GM21825 (cell line): Measurements from ENCODE around the gene UBE4A.
"Not testable (repeated sequence)": the region's sequence is repeated elsewhere in the genome, so short reads cannot be mapped to it uniquely, and the experiment has no call there.

ENCODE experiments used
- ATAC-seq: cut with Tn5 transposase; IDR thresholded peaks from one replicate; pipeline ENCODE4 v1.9.1; 2021; ENCODE audit warnings: mild to moderate bottlenecking, moderate library complexity; ENCODE audit not compliant: unreplicated experiment

The UBE4A gene

GRCh38 chr11:118398791-118399559 lies 39.6 kb downstream of the UBE4A start:
- no peak for ATAC-seq

DNA sequence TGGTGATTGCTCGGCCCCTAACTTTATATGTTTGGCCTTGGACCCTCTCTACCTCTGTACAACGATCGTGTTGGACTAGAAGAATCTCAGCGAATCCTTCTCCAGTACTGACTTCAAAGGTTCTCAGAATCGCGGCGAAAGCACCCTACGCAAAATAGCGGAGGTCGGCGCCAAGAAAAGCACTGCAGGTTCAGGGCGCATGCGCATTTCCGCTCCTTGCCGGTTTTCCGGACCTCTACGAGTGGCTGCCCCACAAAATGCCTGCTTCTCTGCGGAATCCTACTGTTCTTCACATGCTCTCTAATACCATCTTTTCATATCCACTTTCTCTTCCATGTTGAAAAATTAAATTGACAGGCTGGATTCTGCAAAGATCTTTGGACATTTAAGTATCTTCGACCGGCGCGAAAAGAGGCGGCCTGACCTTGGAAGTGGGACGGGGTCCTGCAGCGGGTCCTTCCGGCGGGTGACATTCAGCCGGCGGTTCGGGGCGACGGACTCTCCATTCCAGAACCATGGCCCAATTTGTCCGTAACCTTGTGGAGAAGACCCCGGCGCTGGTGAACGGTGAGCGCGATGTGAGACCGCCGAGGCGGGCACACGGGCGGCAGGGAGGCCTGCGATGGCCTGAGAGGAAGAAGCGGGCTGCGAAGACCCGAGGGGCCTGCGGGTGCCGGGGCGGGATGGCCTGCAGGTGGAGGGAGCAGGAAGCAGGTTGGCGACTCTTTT lies 41.9 kb downstream of the UBE4A start, which contains the start of gene ATP5MG:
Gene ATP5MG (plus strand): TSS at position 456 of the 729 bp plus-strand sequence. CDS start 60 bp downstream, at position 516.
- peak; percentile 43 for ATAC-seq

DNA sequence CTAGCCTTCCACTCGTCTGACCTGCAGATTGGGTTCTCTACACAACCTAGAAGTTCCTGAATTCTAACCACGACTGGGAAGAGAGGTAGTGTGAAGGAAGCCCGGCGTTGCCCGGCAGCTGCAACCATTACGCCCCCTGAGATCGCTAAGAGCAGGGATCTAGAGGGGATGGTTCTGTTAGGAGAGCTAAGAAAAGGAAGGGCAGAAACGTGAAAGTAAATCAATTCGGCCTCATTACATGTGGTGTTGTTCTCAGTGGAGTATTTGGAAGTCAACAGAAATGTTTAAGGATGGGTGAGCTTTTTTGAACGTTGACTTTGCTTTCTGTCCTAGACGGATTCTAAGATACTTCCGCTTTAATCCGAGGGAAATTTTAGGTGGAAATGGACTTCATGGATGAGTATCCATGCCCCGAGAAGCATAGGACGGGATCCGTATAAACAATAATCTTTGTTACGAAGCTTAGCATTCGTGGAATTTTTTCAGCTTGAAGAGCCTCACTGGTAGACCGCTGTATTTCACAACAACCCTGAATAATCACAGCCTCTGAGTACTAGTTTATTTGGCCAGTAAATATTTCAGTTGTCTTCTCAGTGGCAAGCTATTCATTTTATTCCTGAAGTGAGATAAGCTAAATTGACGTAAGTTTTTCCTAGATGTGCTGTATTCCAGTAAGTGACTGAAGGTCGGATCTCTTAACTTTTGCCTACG lies 42.6 kb downstream of the UBE4A start:
- peak; percentile 19 for ATAC-seq

GRCh38 chr11:118402594-118402993 lies 43.2 kb downstream of the UBE4A start:
- ATAC-seq = not testable (repeated sequence)

- no peak for ATAC-seq
Observed at GRCh38 chr11:118406599-118407166, 47.3 kb downstream of the UBE4A start.

DNA sequence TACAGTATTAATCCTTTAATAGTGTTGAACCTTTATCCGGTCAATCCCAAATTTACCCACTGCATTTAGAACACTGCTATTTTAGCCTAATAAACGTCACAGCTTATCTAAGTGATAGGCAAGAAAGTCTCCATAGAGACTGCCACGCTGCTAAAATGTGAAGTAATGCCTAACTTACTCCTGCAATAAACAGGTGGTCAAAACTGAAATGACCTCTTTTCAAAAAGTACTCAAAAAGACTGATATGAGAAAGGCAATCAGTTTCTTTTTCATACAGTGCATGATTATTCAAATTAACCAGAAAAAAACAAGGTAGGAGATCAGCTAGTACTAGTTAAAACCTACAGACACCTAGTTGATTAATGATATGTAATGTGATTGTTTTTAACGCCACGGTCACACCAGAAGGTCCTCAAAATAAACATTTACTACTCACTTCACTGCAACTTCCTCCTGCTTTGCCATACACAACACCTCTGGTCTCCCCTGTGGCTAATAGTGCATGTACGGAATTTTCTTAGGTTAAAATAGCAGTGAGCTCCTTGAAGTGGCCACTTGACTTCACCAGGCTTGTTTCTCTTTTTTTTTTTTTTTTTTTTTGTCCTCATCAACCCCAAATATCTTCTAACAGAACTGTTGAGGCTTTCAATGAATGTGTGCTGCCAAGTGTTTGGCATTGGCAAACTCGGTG lies 50.8 kb downstream of the UBE4A start:
- no peak for ATAC-seq

DNA sequence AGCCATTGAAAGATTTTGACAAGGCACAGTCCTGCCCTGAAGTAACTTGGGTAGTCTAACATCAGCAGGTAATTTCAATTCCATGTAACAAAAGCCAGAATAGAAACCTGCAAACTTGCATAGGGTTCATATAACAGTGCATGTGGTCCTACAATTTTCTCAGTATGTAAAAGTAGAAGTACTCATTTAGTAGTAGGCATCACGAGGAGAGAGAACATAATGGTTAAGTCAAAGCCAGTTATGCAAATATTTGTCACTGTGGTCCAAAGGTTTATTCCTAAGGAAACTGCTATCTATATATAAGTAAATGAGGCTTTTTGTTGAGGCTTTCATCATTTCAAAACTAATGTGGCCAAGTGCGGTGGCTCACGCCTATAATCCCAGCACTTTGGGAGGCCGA lies 52.1 kb downstream of the UBE4A start:
- ATAC-seq = no peak

- no peak for ATAC-seq
Observed at GRCh38 chr11:118412921-118413320, 53.5 kb downstream of the UBE4A start.

GRCh38 chr11:118415062-118415738 lies 55.8 kb downstream of the UBE4A start:
- no peak for ATAC-seq

GRCh38 chr11:118415739-118416068 lies 56.3 kb downstream of the UBE4A start:
- ATAC-seq = no peak

DNA sequence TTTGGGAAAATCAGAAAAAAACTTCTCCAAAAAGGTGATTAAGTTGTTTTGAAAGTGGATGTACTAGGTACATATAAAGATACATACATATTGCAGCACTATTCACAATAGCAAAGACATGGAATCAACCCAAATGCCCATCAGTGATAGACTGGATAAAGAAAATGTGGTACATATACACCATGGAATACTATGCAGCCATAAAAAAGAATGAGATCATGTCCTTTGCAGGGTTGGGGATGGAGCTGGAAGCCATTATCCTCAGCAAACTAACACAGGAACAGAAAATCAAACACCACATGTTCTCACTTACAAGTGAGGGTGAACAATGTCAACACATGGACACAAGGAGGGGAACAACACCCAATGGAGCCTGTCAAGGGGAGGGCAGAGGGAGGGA lies 57.5 kb downstream of the UBE4A start:
- not testable (repeated sequence) for ATAC-seq

- no peak for ATAC-seq
Observed at GRCh38 chr11:118417801-118418200, 58.4 kb downstream of the UBE4A start.

DNA sequence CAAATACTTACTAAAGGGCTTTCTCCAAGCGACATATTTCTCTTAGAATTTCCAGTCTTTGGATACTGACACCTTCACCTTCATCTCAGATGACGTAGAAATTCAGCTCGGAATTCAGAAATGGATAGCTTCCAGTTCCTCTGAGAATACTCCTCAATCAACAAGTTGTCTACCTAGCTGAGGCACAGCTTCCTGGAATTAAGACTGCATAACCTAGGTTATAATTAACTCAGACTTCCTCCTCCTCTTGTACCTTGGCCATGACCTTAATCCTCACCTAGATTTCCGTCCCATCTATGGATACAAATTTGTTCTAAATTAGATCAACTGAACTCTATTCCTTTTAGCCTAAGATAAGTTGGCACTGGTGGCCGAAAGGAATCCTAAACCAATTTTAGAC lies 59.4 kb downstream of the UBE4A start:
- ATAC-seq = no peak

DNA sequence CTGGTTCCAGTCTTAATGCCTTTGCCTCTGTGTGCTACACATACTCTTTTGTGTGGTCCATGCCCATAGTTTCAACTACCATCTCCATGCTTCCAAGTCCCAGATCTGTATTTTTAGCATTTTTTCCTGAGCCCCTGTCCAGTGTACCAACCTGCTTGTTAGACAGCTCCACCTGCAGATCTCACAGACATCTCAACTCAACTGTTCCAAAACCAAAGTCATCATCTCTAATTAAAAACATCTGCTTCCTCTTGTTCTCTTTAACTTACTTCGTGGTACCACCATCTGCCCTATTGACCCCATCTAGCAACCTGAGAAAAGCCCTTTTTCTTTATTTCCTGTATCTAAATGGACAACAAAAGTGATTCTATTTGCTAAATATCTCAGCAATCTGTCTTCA lies 68.3 kb downstream of the UBE4A start:
- ATAC-seq = no peak

DNA sequence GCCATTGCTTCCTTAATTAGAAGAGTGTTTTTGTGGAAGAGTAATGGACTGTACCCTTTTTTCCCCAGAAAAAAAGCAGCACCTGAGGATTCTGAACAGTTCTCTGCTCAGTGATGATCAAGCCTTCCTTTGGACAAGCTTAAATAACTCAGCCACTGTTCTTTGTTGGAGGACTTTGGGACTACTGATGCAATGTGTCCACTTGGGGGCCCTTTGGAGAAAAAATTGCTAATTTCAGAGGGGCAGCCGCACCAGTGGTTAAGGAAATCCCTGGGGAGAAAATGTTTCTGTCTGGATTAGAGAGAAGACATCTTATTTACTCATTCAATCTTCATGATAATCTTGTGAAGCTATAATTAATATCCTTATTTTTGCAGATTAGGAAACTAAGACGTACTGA lies 71.6 kb downstream of the UBE4A start:
- ATAC-seq = no peak

DNA sequence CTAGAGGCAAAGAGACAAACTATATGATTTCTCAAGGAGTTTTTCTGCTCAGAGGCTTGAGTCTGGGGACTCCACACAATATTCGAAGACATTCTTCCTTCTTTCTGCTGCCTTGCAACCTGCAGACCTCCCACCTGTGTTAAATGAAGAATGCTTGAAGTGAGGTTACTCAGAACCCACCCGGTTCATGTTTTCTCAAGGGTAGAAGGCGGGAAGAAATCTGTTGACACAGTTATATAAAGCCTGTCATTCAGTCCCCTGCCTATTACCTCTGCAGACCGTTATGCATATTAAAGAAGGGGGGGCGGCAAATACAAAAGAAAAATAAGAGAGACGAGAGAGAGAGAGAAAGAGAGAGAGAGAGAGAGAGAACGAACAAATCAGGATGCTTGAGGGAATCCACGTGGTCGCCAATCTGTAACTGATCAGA lies 74.7 kb downstream of the UBE4A start:
- no peak for ATAC-seq

GRCh38 chr11:118434553-118435289 lies 75.3 kb downstream of the UBE4A start:
- no peak for ATAC-seq

GRCh38 chr11:118435290-118435892 lies 76.0 kb downstream of the UBE4A start:
- ATAC-seq = peak; percentile 17
